ENCODE results near the gene OR51L1. TPM values are rescaled to one million over a fixed set of nuclear protein-coding genes. Genes with fewer than 3 reads are reported as not detected.

The OR51L1 gene
- total RNA-seq, 1 donor from 2014 or later, result not detected

GRCh38 chr11:5043380-5043779, 48.7 kb downstream of the OR51L1 start:
- no peaks in the 10 kb centered on the region for H3K27me3 ChIP-seq
- no peak overlapping the region for H3K27ac ChIP-seq
- no peaks in the 10 kb centered on the region for H3K9me3 ChIP-seq
- no peak overlapping the region for H3K4me3 ChIP-seq
- no peak for DNase-seq (ENCODE audit: extremely low spot score in 2 of 2)
- H3K36me3 ChIP-seq, result no peaks in the 10 kb centered on the region
- intact Hi-C loops (cut with DNase I), result no loop called here
- TF ChIP-seq POLR2A (IDR thresholded peaks at IDR 0.05) (no peak), POLR2AphosphoS5 (IDR thresholded peaks at IDR 0.05; ENCODE audit: insufficient read depth in 1 of 2, low read depth in 1 of 2) (no peak)
- TF ChIP-seq, protein P1, sequence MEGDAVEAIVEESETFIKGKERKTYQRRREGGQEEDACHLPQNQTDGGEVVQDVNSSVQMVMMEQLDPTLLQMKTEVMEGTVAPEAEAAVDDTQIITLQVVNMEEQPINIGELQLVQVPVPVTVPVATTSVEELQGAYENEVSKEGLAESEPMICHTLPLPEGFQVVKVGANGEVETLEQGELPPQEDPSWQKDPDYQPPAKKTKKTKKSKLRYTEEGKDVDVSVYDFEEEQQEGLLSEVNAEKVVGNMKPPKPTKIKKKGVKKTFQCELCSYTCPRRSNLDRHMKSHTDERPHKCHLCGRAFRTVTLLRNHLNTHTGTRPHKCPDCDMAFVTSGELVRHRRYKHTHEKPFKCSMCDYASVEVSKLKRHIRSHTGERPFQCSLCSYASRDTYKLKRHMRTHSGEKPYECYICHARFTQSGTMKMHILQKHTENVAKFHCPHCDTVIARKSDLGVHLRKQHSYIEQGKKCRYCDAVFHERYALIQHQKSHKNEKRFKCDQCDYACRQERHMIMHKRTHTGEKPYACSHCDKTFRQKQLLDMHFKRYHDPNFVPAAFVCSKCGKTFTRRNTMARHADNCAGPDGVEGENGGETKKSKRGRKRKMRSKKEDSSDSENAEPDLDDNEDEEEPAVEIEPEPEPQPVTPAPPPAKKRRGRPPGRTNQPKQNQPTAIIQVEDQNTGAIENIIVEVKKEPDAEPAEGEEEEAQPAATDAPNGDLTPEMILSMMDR (IDR thresholded peaks at IDR 0.05), result no peak
- H3K4me1 ChIP-seq, result no peaks in the 10 kb centered on the region

DNA sequence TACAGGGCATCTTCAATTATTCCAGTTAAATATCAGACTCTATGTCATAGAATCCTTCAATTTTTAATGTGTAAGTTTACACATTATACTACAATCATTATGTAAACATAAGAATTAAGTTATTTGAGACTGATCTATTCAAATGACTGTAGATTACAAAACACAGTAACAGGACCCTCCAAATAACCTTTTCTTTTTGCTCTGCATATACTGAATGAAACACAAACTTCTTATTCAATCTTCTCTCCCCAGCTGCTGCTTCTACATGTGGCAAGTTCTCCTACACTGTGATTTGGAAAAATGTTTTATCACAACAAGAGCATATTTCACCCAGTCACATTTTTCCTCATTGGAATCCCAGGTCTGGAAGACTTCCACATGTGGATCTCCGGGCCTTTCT, 51.6 kb downstream of the OR51L1 start, which contains the start of gene OR52J3:
Gene OR52J3 (plus strand): TSS at position 301 of the 400 bp plus-strand sequence. CDS start 0 bp downstream, at position 301.
- no peak for DNase-seq (ENCODE audit: extremely low spot score in 2 of 2)
- H3K27ac ChIP-seq, result no peak within 1 kb of the TSS
- intact Hi-C loops (cut with DNase I), result no loop called here
- H3K36me3 ChIP-seq, result no peaks in the 10 kb centered on the region
- no peaks in the 10 kb centered on the region for H3K27me3 ChIP-seq
- no peaks in the 10 kb centered on the region for H3K4me1 ChIP-seq
- H3K9me3 ChIP-seq, result no peaks in the 10 kb centered on the region
- no peak within 1 kb of the TSS for H3K4me3 ChIP-seq
- TF ChIP-seq POLR2A (IDR thresholded peaks at IDR 0.05), result no peak
- no peak for TF ChIP-seq POLR2AphosphoS5 (IDR thresholded peaks at IDR 0.05; ENCODE audit: insufficient read depth in 1 of 2, low read depth in 1 of 2)
- TF ChIP-seq, protein P1 (IDR thresholded peaks at IDR 0.05), result no peak

GRCh38 chr11:5046754-5047330, 52.2 kb downstream of the OR51L1 start:
- TF ChIP-seq POLR2AphosphoS5 (IDR thresholded peaks at IDR 0.05; ENCODE audit: insufficient read depth in 1 of 2, low read depth in 1 of 2) (no peak), POLR2A (IDR thresholded peaks at IDR 0.05) (no peak)
- TF ChIP-seq, protein P1 (IDR thresholded peaks at IDR 0.05), result no peak
- Histone ChIP-seq H3K27ac (no peak overlapping the region), H3K4me3 (no peak overlapping the region), H3K27me3 (no peaks in the 10 kb centered on the region), H3K36me3 (no peaks in the 10 kb centered on the region), H3K9me3 (no peaks in the 10 kb centered on the region), H3K4me1 (no peaks in the 10 kb centered on the region)
- intact Hi-C loops (cut with DNase I), result no loop called here
- no peak for DNase-seq (ENCODE audit: extremely low spot score in 2 of 2)

Other genes with a start within 250 kb of the OR51L1 start
- gene OR51F1, start 224.9 kb upstream of the OR51L1 start, total RNA-seq, result not detected
- gene OR52R1, start 190.5 kb upstream of the OR51L1 start, total RNA-seq, result not detected
- gene OR51F2, start 173.5 kb upstream of the OR51L1 start, total RNA-seq, result not detected
- not detected for gene OR51S1, start 145.6 kb upstream of the OR51L1 start, total RNA-seq
- gene OR51T1, start 113.0 kb upstream of the OR51L1 start, total RNA-seq, result not detected
- not detected for gene OR51A7, start 91.1 kb upstream of the OR51L1 start, total RNA-seq
- gene OR51G2, start 75.5 kb upstream of the OR51L1 start, total RNA-seq, result not detected
- not detected for gene OR51G1, start 70.5 kb upstream of the OR51L1 start, total RNA-seq
- gene OR51A4, start 47.2 kb upstream of the OR51L1 start, total RNA-seq, result not detected
- gene OR51A2, start 39.1 kb upstream of the OR51L1 start, total RNA-seq, result not detected
- not detected for gene OR52J3, start 51.7 kb downstream of the OR51L1 start, total RNA-seq
- gene OR52E2, start 64.8 kb downstream of the OR51L1 start, total RNA-seq, result not detected
- not detected for gene OR52E1, start 74.7 kb downstream of the OR51L1 start, total RNA-seq
- gene OR52A5, start 143.5 kb downstream of the OR51L1 start, total RNA-seq, result not detected
- not detected for gene OR52A1, start 159.9 kb downstream of the OR51L1 start, total RNA-seq
- gene OR51V1, start 205.8 kb downstream of the OR51L1 start, total RNA-seq, result not detected
- gene HBB, start 232.2 kb downstream of the OR51L1 start, total RNA-seq, result 591 TPM
- not detected for gene HBD, start 239.6 kb downstream of the OR51L1 start, total RNA-seq

All from vagina (tissue), 2 donors.